Urothelium cell line (cell line): ENCODE measurements around the gene GORASP1.
"Not testable (repeated sequence)": the region's sequence is repeated elsewhere in the genome, so short reads cannot be mapped to it uniquely, and the experiment has no call there.

ENCODE experiments used
- DNase-seq: peaks from one replicate; pipeline ENCODE4 v3.0.0; 2011; ENCODE audit warnings: low spot score, mixed read lengths
- FAIRE-seq: peaks from 2 replicates; lab custom pipeline; 2011; peaks lifted over from hg19 to GRCh38; lab: Jason Lieb, UNC

Gene GORASP1

DNA sequence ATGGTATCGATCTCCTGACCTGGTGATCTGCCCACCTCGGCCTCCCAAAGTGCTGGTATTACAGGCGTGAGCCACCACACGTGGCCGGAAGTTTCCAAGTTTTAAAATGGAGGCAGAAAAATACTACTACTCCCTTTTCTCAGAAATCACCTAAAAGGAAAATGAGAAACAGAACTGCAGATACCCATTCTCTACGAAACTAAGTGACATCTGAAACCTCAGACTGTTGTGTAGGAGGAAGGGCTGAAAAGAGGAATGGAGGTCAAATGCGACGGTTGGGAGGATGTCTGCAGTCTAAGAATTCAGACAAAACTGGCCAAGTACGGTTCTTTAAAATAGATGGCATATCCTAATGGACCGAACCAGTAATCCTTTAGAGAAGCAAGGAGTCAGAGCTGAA, 31.5 kb downstream of the GORASP1 start:
- no peak for DNase-seq
- FAIRE-seq, result no peak

DNA sequence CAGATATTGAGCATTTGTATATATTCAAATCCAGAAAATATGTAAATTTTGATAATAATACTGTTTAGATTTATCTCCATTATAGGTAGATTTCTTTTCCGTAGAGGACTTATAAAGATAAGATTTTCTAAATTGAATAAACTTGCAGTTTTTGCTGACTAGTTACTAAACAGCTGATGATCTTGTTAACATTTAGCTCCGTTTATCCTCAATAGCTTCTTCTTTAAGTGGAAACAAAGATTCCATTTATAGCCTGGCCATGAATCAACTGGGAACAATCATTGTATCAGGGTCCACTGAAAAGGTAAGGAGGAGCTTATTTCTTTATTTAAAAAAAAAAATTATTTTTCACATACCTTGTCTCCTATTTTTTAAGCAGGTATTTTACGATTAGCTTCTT, 38.9 kb downstream of the GORASP1 start:
- no peak for DNase-seq
- no peak for FAIRE-seq

DNA sequence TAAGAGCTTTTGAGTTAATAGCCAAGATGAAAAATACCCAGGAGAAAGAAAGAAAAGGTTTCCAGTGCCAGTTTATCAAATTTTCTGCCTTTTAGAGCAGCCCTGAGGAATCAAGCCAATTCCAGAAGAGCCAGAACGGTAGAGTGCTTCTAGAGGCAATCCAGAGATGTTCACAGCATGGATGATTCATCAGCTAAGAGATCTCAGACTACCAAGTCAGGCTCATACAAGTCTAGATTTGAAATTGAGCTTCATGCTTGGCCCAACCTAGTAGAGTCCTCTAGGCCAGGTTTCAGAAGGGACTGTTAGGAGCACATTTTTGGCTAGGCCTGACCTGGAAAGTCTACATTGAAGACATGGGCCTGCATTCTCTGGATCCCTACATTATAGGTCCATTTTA, 40.1 kb downstream of the GORASP1 start:
- no peak for FAIRE-seq

DNA sequence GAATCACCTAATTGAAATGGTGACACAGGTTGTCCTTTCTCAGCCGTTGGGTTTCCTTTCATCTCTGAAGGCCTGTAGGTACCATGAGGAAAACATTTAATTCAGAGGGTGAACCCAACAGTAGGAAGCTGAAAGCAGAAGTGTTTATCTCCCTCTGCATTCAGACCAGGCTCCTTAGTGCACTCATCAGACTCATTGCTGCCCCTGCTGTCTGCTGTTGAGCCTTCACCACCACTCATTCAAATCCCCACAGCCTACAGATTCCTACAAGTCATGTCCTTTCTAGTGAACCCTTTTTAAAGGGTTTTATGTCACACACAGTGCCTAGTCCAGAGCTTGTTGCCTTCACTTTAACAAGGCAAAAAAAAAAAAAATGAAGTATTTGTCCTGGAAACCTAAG, 42.2 kb downstream of the GORASP1 start:
- DNase-seq (peak; percentile 21), FAIRE-seq (no peak)

More for the DNA sequence above, 40.1 kb downstream of the GORASP1 start:
- DNase-seq, result no peak

DNA sequence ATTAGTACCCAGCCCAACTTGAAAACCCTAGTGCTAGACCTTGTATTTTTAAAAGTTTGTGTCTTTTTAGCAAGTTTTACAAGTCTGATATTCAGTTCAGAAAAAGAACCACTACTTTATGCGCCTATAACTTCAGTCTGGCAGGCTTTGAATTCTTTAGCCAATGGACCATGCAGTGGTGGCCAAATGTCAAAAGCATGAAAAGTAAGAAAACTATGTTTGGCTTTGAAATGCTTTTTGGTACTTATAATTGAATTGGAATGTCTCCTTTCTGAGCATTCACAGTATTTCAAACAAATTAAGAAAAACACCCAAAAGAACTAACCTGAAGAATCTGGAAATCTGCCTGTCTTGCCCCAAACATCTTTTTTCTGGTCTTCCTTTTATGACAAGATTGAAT, 42.8 kb downstream of the GORASP1 start:
- DNase-seq (no peak), FAIRE-seq (no peak)

DNA sequence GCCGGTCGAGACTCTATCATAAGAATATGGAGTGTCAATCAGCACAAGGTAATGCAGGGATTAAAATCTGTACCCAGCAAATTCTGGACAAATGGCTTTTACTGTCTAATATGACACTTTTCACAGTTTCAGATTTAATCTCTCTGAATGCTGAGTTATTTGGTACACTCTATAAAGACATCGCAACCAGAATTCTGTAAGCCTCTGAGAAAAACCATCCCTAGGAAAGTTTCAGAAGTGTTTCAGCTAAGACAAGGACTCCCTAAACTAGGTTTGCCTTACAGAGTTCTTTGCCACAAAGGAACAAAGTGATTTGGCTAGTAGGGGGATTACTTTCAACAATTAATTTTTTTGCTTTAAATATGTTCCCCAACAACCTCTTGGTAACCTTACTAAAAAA, 44.3 kb downstream of the GORASP1 start:
- FAIRE-seq (no peak), DNase-seq (no peak)

DNA sequence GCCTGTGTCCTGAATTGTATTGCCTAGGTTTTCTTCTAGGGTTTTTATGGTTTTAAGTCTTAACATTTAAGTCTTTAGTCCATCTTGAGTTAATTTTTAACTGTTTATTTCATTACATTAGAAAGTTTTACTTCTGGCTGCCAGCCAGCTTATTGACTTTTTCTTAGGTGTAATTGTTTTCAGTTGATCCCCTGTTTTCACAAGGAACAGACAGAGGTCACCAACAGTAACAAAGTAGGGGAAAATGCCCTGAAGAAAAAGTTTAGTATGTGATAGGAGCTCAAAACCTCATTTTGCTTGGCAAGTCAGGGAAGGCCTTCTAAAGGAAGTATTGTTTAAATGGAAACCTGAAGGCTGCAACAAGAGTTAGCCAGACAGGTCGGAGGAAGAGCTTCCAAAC, 45.2 kb downstream of the GORASP1 start:
- FAIRE-seq, result no peak

DNA sequence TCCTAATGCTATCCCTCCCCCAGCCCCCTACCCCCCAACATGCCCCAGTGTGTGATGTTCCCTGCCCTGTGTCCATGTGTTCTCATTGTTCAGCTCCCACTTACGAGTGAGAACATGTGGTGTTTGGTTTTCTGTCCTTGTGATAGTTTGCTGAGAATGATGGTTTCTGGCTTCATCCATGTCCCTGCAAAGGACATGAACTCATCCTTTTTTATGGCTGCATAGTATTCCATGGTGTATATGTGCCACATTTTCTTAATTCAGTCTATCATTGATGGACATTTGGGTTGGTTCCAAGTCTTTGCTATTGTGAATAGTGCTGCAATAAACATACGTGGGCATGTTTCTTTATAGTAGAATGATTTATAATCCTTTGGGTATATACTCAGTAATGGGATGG, 46.2 kb downstream of the GORASP1 start:
- FAIRE-seq, DNase-seq: not testable (repeated sequence)

More for the DNA sequence above, 45.2 kb downstream of the GORASP1 start:
- DNase-seq, result no peak

DNA sequence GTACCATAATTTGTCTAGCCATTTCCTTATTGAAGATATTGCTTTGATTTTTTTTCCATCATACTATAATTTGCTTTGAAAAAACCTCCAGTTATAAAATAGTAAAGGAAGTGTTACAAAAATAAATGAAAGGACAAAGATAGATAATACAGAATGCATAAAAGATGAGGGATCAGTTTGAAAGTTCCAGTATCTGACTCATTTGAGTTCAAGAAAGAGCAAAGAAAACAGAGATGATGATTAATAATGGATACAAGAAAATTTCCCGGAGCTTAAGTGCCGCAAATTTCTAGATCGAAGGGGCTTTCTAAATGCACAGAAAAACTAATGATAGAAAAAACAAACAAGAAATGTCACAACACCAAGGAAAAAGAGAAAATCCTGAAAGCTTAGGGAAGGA, 51.3 kb downstream of the GORASP1 start:
- DNase-seq, result no peak
- no peak for FAIRE-seq

DNA sequence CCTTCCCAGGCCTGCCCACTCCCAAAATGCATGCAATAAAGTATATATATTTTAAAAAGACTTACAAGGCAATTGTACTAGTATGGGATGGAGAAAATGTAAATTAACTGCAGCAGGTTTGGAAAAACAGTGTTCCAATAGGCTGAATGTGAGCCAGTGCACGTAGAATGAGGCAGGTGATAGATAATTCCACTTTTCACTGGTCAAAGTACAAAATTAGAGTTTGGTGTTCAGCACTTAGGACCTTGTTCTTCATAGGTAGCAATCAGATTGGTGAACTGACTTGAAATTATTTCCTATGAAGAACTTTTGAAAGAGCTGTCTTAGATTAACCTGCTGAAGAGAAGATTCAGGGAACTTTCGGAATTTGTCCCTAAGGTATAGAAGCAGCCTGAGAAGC, 53.7 kb downstream of the GORASP1 start:
- FAIRE-seq (no peak), DNase-seq (no peak)

DNA sequence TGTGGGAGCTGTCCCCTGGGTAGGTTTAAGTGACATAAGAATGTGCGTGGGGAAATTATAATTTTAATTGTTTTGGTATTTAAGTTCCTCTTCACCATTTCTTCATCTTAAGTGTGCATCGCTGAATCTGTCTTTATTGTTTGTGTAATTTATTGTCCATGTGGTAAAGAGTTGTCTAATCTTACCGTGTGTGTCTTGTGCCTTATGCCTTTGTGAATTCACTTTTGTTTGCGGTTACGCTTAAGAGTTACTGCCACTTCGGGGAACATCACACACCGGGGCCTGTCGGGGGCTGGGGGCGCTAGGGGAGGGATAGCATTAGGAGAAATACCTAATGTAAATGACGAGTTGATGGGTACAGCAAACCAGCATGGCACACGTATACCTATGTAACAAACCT, 54.8 kb downstream of the GORASP1 start:
- FAIRE-seq, result no peak

DNA sequence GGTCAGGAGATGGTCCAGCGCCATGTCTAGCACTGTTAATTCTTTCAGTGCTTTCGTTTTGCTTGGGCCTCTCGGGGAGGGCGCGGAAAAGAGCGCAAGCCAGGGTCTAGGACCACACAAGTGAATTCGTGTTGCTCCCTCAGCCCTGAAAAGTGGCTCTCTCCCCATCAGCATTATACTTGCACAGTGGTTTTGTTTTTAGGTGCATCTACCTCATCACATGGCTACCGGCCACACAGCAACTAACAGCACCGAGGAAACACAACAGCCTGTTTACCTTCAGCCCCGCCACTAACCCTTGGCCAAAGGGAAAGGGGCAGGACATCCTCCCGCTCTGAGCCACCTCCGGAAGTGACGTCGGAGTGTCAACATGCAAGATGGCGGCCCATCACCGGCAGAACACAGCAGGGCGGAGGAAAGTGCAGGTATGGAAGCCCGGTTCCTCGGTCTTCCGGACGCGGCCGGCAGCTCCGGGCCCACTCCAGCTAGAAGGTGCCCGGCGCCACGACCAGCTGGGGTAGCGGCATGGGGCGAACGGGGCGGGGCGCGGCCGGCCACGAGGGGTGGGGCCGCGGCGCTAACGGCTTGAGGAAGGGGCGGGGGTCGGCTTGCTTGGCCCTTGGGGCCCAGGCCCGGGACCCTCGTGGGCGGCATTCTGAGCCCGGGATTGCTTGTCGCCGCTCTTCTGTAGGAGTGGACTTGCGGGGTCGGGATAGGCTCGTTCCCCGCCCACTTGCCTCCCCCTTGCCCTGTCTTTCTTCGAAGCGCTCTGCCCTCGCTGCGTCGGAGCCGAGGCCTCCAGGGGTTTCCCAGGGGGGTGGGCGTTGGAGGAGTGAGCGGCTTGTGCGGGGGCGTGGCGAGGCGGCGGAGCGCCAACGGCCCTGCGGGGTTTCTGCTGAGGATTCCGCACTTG, 55.5 kb downstream of the GORASP1 start, which contains the start of the genes SCN11A and WDR48:
Gene SCN11A (minus strand): TSS at position 296 of the 913 bp plus-strand sequence. CDS start 101,582 bp downstream, outside the sequence.
Gene WDR48 (plus strand): TSS at position 368 of the 913 bp plus-strand sequence. CDS start 10 bp downstream, at position 378.
- FAIRE-seq, result peak; percentile 98
- DNase-seq, result peak; percentile 93

More for the DNA sequence above, 54.8 kb downstream of the GORASP1 start:
- no peak for DNase-seq

DNA sequence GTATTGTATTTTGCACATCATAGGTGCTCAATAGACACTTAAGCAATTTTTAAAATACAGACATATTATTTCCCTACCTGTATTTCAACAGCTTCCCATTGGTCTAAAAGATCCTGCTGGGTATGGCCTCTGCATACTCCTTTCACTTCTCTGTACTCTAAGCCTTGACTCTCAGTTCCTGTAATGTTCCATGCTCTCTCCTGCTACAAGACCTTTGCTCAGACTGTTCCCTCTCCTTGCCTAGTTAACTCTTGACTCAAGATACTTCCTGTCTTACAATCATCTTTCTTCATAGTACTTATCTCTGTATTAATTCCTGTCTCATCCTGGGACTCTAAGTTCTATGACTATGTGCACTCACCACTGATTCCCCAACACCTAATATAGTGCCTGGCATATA, 57.4 kb downstream of the GORASP1 start:
- FAIRE-seq (no peak), DNase-seq (no peak)
